H1 (cell line): ENCODE data around the gene PHF14. TPM values are rescaled to one million over a fixed set of nuclear protein-coding genes. Genes with fewer than 3 reads are reported as not detected.
A peak's percentile ranks its signal among the peaks of the same experiment; 100 is the strongest.

Experiments used
- BCL11A ChIP-seq, 2 experiments: IDR thresholded peaks; one replicate each; pipeline ENCODE4 v1.6.1; 2011; ENCODE audit warnings: low read depth in 2 of 2, low read length in 2 of 2, mild to moderate bottlenecking in 2 of 2
- CBX8 ChIP-seq: fragments of 300-800, 300-1000 bp; sonication (generic); IDR thresholded peaks from 2 replicates; pipeline ENCODE4 v1.7.1; 2016; ENCODE audit warnings: low read depth, low read length, borderline replicate concordance
- CHD2 ChIP-seq: IDR thresholded peaks from 2 replicates; pipeline ENCODE4 v1.6.1; 2012; ENCODE audit warnings: low read length, improper control_type of control experiment
- E2F6 ChIP-seq: IDR thresholded peaks from 2 replicates; pipeline ENCODE4 v1.6.1; 2012; ENCODE audit warnings: inconsistent platforms
- GABPA ChIP-seq: IDR thresholded peaks from 2 replicates; pipeline ENCODE4 v1.6.1; 2011; ENCODE audit warnings: mild to moderate bottlenecking, low read length, moderate library complexity, borderline replicate concordance; ENCODE audit not compliant: insufficient read depth
- JUND ChIP-seq: IDR thresholded peaks from 2 replicates; pipeline ENCODE4 v1.6.1; 2011; ENCODE audit warnings: mild to moderate bottlenecking, improper control_type of control experiment, low read length
- MAFK ChIP-seq: IDR thresholded peaks from 2 replicates; pipeline ENCODE4 v1.6.1; 2012; ENCODE audit warnings: low read depth, mild to moderate bottlenecking, improper control_type of control experiment, low read length
- POLR2A ChIP-seq, 2 experiments: IDR thresholded peaks; 1 replicate in 1 of 2; 2 replicates in 1 of 2; pipeline ENCODE4 v1.6.1; 2011; ENCODE audit warnings: low read depth in 2 of 2, low read length in 2 of 2, mild to moderate bottlenecking in 2 of 2; ENCODE audit errors: control extremely low read depth in 1 of 2
- SIRT6 ChIP-seq: IDR thresholded peaks from one replicate; pipeline ENCODE4 v1.7.1; 2012; ENCODE audit warnings: low read length, inconsistent platforms
- TCF12 ChIP-seq: IDR thresholded peaks from 2 replicates; pipeline ENCODE4 v1.6.1; 2011; ENCODE audit warnings: low read depth, mild to moderate bottlenecking, low read length
- polyA plus RNA-seq, 7 experiments: library from polyadenylated mRNA; depleted of rRNA in 3 of 7; stranded (reverse) in 5 of 7; unstranded in 2 of 7; fragments of >200 nt in 5 of 7; fragments of 200-250 nt in 2 of 7; gene quantifications; 1 replicate in 5 of 7; 2 replicates in 1 of 7; 4 replicates in 1 of 7; pipeline versions ENCODE4 v1.2.1 to v1.2.3, GENCODE V29; 2011 to 2013; ENCODE audit warnings: missing spikeins in 2 of 7, mixed read lengths in 2 of 7
- total RNA-seq: library from RNA; stranded (reverse); fragmentation: NEBNext Ultra II Directional; extraction: Animal tissue kit (Norgen Biotek cat#: 25700); gene quantifications from 2 replicates; pipeline ENCODE4 v1.2.1, GENCODE V29; 2021
- TF ChIP-seq, protein P1 (sequence below): fragments of 300-600 bp; sonication (generic); IDR thresholded peaks from 2 replicates; pipeline ENCODE4 v1.7.1; 2012; ENCODE audit warnings: low read length, moderate library complexity, mild to moderate bottlenecking, inconsistent platforms; ENCODE audit not compliant: insufficient replicate concordance

Gene PHF14
- total and polyA plus RNA-seq, 2 of the 8 experiments (the other 6 are each of a cell fraction or from before 2014, with no cell fraction given) = 17.9 to 70.6 TPM

- TF ChIP-seq, protein P1, sequence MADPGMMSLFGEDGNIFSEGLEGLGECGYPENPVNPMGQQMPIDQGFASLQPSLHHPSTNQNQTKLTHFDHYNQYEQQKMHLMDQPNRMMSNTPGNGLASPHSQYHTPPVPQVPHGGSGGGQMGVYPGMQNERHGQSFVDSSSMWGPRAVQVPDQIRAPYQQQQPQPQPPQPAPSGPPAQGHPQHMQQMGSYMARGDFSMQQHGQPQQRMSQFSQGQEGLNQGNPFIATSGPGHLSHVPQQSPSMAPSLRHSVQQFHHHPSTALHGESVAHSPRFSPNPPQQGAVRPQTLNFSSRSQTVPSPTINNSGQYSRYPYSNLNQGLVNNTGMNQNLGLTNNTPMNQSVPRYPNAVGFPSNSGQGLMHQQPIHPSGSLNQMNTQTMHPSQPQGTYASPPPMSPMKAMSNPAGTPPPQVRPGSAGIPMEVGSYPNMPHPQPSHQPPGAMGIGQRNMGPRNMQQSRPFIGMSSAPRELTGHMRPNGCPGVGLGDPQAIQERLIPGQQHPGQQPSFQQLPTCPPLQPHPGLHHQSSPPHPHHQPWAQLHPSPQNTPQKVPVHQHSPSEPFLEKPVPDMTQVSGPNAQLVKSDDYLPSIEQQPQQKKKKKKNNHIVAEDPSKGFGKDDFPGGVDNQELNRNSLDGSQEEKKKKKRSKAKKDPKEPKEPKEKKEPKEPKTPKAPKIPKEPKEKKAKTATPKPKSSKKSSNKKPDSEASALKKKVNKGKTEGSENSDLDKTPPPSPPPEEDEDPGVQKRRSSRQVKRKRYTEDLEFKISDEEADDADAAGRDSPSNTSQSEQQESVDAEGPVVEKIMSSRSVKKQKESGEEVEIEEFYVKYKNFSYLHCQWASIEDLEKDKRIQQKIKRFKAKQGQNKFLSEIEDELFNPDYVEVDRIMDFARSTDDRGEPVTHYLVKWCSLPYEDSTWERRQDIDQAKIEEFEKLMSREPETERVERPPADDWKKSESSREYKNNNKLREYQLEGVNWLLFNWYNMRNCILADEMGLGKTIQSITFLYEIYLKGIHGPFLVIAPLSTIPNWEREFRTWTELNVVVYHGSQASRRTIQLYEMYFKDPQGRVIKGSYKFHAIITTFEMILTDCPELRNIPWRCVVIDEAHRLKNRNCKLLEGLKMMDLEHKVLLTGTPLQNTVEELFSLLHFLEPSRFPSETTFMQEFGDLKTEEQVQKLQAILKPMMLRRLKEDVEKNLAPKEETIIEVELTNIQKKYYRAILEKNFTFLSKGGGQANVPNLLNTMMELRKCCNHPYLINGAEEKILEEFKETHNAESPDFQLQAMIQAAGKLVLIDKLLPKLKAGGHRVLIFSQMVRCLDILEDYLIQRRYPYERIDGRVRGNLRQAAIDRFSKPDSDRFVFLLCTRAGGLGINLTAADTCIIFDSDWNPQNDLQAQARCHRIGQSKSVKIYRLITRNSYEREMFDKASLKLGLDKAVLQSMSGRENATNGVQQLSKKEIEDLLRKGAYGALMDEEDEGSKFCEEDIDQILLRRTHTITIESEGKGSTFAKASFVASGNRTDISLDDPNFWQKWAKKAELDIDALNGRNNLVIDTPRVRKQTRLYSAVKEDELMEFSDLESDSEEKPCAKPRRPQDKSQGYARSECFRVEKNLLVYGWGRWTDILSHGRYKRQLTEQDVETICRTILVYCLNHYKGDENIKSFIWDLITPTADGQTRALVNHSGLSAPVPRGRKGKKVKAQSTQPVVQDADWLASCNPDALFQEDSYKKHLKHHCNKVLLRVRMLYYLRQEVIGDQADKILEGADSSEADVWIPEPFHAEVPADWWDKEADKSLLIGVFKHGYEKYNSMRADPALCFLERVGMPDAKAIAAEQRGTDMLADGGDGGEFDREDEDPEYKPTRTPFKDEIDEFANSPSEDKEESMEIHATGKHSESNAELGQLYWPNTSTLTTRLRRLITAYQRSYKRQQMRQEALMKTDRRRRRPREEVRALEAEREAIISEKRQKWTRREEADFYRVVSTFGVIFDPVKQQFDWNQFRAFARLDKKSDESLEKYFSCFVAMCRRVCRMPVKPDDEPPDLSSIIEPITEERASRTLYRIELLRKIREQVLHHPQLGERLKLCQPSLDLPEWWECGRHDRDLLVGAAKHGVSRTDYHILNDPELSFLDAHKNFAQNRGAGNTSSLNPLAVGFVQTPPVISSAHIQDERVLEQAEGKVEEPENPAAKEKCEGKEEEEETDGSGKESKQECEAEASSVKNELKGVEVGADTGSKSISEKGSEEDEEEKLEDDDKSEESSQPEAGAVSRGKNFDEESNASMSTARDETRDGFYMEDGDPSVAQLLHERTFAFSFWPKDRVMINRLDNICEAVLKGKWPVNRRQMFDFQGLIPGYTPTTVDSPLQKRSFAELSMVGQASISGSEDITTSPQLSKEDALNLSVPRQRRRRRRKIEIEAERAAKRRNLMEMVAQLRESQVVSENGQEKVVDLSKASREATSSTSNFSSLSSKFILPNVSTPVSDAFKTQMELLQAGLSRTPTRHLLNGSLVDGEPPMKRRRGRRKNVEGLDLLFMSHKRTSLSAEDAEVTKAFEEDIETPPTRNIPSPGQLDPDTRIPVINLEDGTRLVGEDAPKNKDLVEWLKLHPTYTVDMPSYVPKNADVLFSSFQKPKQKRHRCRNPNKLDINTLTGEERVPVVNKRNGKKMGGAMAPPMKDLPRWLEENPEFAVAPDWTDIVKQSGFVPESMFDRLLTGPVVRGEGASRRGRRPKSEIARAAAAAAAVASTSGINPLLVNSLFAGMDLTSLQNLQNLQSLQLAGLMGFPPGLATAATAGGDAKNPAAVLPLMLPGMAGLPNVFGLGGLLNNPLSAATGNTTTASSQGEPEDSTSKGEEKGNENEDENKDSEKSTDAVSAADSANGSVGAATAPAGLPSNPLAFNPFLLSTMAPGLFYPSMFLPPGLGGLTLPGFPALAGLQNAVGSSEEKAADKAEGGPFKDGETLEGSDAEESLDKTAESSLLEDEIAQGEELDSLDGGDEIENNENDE = peak; percentile 73
- TF ChIP-seq MAFK = no peak; the same call in 1 of the 2 replicates
- no peak for TF ChIP-seq E2F6
- no peak for TF ChIP-seq TCF12
- TF ChIP-seq CHD2 = 0 out of 2 replicates have a peak, but pooled peaks have one; percentile 9
- TF ChIP-seq SIRT6 = no peak
- TF ChIP-seq GABPA = no peak
- peak; percentile 81 for TF ChIP-seq JUND
- no peak for TF ChIP-seq POLR2A (IDR thresholded peaks at IDR 0.05; ENCODE audit: control extremely low read depth in 1 of 2, low read depth in 2 of 2, low read length in 2 of 2)
- peak in 1 of 2 experiments; percentile 22 for TF ChIP-seq BCL11A (IDR thresholded peaks at IDR 0.05; ENCODE audit: low read depth in 2 of 2, low read length in 2 of 2)
- TF ChIP-seq CBX8 = no peak
Observed at GRCh38 chr7:11185179-11185815, 211.6 kb downstream of the PHF14 start (continued).
